Mucosa of rectum (tissue), 2 donors: ENCODE results near the gene NLGN2.

Source experiments
- H3K27ac ChIP-seq, 2 donors: one replicate each; pipeline ENCODE4 v1.7.0; 2013; ENCODE audit warnings: inconsistent platforms in 2 of 2, low read depth in 2 of 2, low read length in 2 of 2
- H3K27me3 ChIP-seq, 2 donors: one replicate each; pipeline ENCODE4 v1.7.0; 2013; ENCODE audit warnings: low read length in 2 of 2; ENCODE audit not compliant: control insufficient read depth in 2 of 2, insufficient read depth in 2 of 2
- H3K36me3 ChIP-seq, 2 donors: one replicate each; pipeline ENCODE4 v1.7.0; 2013; ENCODE audit warnings: low read length in 2 of 2; ENCODE audit not compliant: control insufficient read depth in 2 of 2, insufficient read depth in 2 of 2
- H3K4me1 ChIP-seq, 2 donors: one replicate each; pipeline ENCODE4 v1.7.0; 2013; ENCODE audit warnings: low read length in 2 of 2, mild to moderate bottlenecking in 1 of 2; ENCODE audit not compliant: control insufficient read depth in 2 of 2, insufficient read depth in 2 of 2
- H3K4me3 ChIP-seq, 2 donors: one replicate each; pipeline ENCODE4 v1.7.0; 2013; ENCODE audit warnings: low read length in 2 of 2
- H3K9ac ChIP-seq, 2 donors: one replicate each; pipeline ENCODE4 v1.7.0; 2013; ENCODE audit warnings: low read length in 2 of 2, low read depth in 1 of 2, mild to moderate bottlenecking in 1 of 2
- H3K9me3 ChIP-seq, 2 donors: one replicate each; pipeline ENCODE4 v1.7.0; 2013; ENCODE audit warnings: low read length in 2 of 2; ENCODE audit not compliant: control insufficient read depth in 2 of 2
- donor health status: healthy.
- donor health status: Normal muscosa, but diverticular disease.

NLGN2 gene

GRCh38 chr17:7436556-7437368, 29.1 kb downstream of the NLGN2 start:
- Histone ChIP-seq H3K27ac (peak overlapping the region; percentile 90), H3K9ac (peak overlapping the region; percentile 87), H3K27me3 (peaks cover 19 to 20% of the 10 kb centered on the region in 2 donors), H3K36me3 (no peaks in the 10 kb centered on the region), H3K9me3 (no peaks in the 10 kb centered on the region), H3K4me3 (peak overlapping the region; percentile 83 to 92), H3K4me1 (peaks cover 24 to 43% of the 10 kb centered on the region in 2 donors)

GRCh38 chr17:7437369-7437863, 29.8 kb downstream of the NLGN2 start:
- Histone ChIP-seq H3K9ac (peak overlapping the region in 1 of 2 donors; percentile 87), H3K4me3 (peak overlapping the region; percentile 44 to 92), H3K27me3 (peaks cover 20% of the 10 kb centered on the region in 2 donors), H3K27ac (no peak overlapping the region), H3K36me3 (no peaks in the 10 kb centered on the region), H3K4me1 (peaks cover 24 to 43% of the 10 kb centered on the region in 2 donors), H3K9me3 (no peaks in the 10 kb centered on the region)

GRCh38 chr17:7437950-7438614, 30.4 kb downstream of the NLGN2 start:
- Histone ChIP-seq H3K27me3 (peaks cover 20% of the 10 kb centered on the region in 2 donors), H3K36me3 (no peaks in the 10 kb centered on the region), H3K27ac (no peak overlapping the region), H3K4me1 (peaks cover 24 to 43% of the 10 kb centered on the region in 2 donors), H3K9me3 (no peaks in the 10 kb centered on the region), H3K4me3 (peak overlapping the region; percentile 0 to 44), H3K9ac (peak overlapping the region in 1 of 2 donors; percentile 36)

GRCh38 chr17:7438656-7439460, 31.2 kb downstream of the NLGN2 start:
- H3K9ac ChIP-seq: peak overlapping the region in 1 of 2 donors; percentile 36

GRCh38 chr17:7439462-7440112, 31.9 kb downstream of the NLGN2 start, which contains the start of gene FGF11:
Gene FGF11 (plus strand): TSS chr17:7439512. CDS start chr17:7439621, 109 bp downstream.
- peak within 1 kb of the TSS; percentile 14 to 44 for H3K4me3 ChIP-seq
- peaks cover 20% of the 10 kb centered on the region in 2 donors for H3K27me3 ChIP-seq
- peaks cover 24 to 43% of the 10 kb centered on the region in 2 donors for H3K4me1 ChIP-seq
- H3K36me3 ChIP-seq: no peaks in the 10 kb centered on the region
- H3K27ac ChIP-seq: no peak within 1 kb of the TSS
- H3K9ac ChIP-seq: peak within 1 kb of the TSS in 1 of 2 donors; percentile 36
- H3K9me3 ChIP-seq: no peaks in the 10 kb centered on the region

More at GRCh38 chr17:7438656-7439460, 31.2 kb downstream of the NLGN2 start:
- Histone ChIP-seq H3K27ac (no peak overlapping the region), H3K9me3 (no peaks in the 10 kb centered on the region), H3K4me1 (peaks cover 24 to 43% of the 10 kb centered on the region in 2 donors), H3K27me3 (peaks cover 20% of the 10 kb centered on the region in 2 donors), H3K4me3 (peak overlapping the region in 1 of 2 donors; percentile 44), H3K36me3 (no peaks in the 10 kb centered on the region)

- no peak overlapping the region for H3K27ac ChIP-seq
- H3K4me3 ChIP-seq: peak overlapping the region; percentile 14 to 38
- H3K9ac ChIP-seq: no peak overlapping the region
Measured at GRCh38 chr17:7440113-7440833, 32.6 kb downstream of the NLGN2 start.

GRCh38 chr17:7440834-7441195, 33.2 kb downstream of the NLGN2 start:
- Histone ChIP-seq H3K9me3 (no peaks in the 10 kb centered on the region), H3K9ac (no peak overlapping the region), H3K4me3 (no peak overlapping the region), H3K36me3 (no peaks in the 10 kb centered on the region), H3K27ac (no peak overlapping the region), H3K27me3 (peaks cover 20 to 23% of the 10 kb centered on the region in 2 donors), H3K4me1 (peaks cover 27 to 47% of the 10 kb centered on the region in 2 donors)

More at GRCh38 chr17:7440113-7440833, 32.6 kb downstream of the NLGN2 start:
- peaks cover 26 to 47% of the 10 kb centered on the region in 2 donors for H3K4me1 ChIP-seq
- peaks cover 20% of the 10 kb centered on the region in 2 donors for H3K27me3 ChIP-seq
- no peaks in the 10 kb centered on the region for H3K9me3 ChIP-seq
- H3K36me3 ChIP-seq: no peaks in the 10 kb centered on the region

- H3K36me3 ChIP-seq: no peaks in the 10 kb centered on the region
- H3K4me1 ChIP-seq: peaks cover 28 to 43% of the 10 kb centered on the region in 2 donors
- no peaks in the 10 kb centered on the region for H3K9me3 ChIP-seq
- no peak overlapping the region for H3K27ac ChIP-seq
- no peak overlapping the region for H3K4me3 ChIP-seq
- H3K9ac ChIP-seq: no peak overlapping the region
- H3K27me3 ChIP-seq: peaks cover 20 to 23% of the 10 kb centered on the region in 2 donors
Measured at GRCh38 chr17:7441266-7441665, 33.6 kb downstream of the NLGN2 start.

- Histone ChIP-seq H3K4me3 (no peak overlapping the region), H3K27me3 (peaks cover 25 to 29% of the 10 kb centered on the region in 2 donors), H3K4me1 (peaks cover 25 to 35% of the 10 kb centered on the region in 2 donors)
Measured at GRCh38 chr17:7442142-7442541, 34.5 kb downstream of the NLGN2 start.

More at GRCh38 chr17:7442142-7442541, 34.5 kb downstream of the NLGN2 start:
- Histone ChIP-seq H3K9ac (no peak overlapping the region), H3K36me3 (no peaks in the 10 kb centered on the region), H3K9me3 (no peaks in the 10 kb centered on the region), H3K27ac (no peak overlapping the region)
